ENCODE measurements around the gene LHFPL3.

Gene LHFPL3

DNA sequence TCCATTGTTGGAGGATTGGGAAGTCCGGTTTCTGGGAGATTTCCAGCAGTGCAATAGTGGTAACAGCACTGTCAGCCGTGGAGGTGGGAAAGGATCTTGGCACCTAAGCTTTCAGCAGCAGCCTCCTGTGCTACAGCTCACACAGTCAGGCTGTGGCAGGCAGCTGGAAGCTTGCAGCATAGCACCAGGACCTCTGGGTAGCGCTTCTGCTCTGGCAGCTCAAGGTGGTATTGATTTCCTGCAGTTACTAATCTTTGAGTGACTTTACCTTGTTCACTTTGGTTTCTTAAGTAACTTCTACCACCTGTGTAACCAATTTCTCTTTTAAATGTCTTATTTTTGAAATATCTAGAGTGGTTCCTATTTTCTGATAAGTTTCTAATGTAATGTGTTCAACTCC, 130.5 kb downstream of the LHFPL3 start:
- no peaks in the 10 kb centered on the region for H4K20me1 ChIP-seq
- no peaks in the 10 kb centered on the region for H3K9me3 ChIP-seq
- H3K9ac ChIP-seq = no peak overlapping the region
- no peaks in the 10 kb centered on the region for H3K36me3 ChIP-seq
- no peak overlapping the region for H3K4me3 ChIP-seq
- no peak for TF ChIP-seq Cebpa-rat (IDR thresholded peaks at IDR 0.05)
- H3K4me2 ChIP-seq = no peak overlapping the region
- no peak overlapping the region for H3K27ac ChIP-seq
- H3K27me3 ChIP-seq = no peaks in the 10 kb centered on the region
- no peaks in the 10 kb centered on the region for H3K4me1 ChIP-seq

DNA sequence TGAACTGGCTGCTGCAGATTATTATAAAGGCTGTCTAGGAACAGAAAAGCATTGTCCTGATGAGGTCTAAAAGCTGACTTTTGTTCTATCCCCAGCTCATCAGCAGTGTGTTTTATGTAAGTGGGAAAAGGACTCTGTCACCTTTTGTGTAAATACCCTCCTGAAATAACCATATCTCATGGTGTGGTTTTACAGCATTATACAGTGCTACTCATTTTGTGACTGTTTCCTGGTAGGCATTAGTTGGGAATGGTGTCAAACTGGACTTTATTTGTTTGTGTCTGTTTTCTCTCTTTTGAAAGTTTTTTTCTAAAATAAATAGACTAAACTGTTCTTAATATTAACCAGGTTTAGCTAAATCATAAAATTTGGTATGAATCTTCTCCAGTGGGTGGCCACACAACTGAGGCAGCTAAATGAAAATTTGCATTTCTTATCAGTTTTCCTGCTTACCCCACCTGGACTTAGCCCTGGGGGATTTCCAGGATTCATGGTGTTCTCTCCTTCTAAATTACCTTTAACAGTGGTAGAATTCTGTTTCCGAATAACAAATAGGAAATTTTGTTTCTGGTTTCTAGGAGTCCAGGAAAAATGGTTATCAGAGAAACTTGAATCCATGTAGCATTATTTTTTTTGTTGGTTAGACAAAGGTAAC, 140.9 kb downstream of the LHFPL3 start:
- no peaks in the 10 kb centered on the region for H4K20me1 ChIP-seq
- H3K4me2 ChIP-seq = no peak overlapping the region
- H3K27me3 ChIP-seq = no peaks in the 10 kb centered on the region
- no peaks in the 10 kb centered on the region for H3K4me1 ChIP-seq
- no peak overlapping the region for H3K4me3 ChIP-seq
- H3K9me3 ChIP-seq = peaks cover 6% of the 10 kb centered on the region
- no peak for TF ChIP-seq Cebpa-rat (IDR thresholded peaks at IDR 0.05)
- H3K36me3 ChIP-seq = no peaks in the 10 kb centered on the region
- no peak overlapping the region for H3K9ac ChIP-seq
- H3K27ac ChIP-seq = no peak overlapping the region

DNA sequence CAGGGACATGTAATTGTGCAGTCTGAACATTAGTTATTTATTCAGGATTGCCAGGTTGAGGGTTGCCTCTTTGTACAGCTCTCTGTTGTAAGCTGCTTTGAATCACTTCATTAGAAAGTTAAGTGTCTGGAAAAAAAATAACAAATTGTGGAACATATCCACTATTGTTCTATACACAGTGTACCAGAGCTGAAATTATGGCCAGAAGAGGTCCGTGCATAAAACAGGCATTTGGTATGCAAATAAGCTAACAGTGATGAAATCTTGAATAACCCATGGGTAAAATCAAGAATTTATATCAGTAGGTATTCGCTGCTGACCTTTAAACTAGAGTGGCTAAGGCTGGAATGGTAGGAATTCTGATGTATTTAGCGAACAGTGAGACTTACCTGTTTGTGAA, 152.1 kb downstream of the LHFPL3 start:
- Histone ChIP-seq H3K27me3 (no peaks in the 10 kb centered on the region), H3K4me2 (no peak overlapping the region), H3K9me3 (no peaks in the 10 kb centered on the region), H4K20me1 (no peaks in the 10 kb centered on the region), H3K27ac (no peak overlapping the region), H3K4me1 (no peaks in the 10 kb centered on the region), H3K36me3 (no peaks in the 10 kb centered on the region), H3K9ac (no peak overlapping the region), H3K4me3 (no peak overlapping the region)
- TF ChIP-seq Cebpa-rat (IDR thresholded peaks at IDR 0.05) = no peak

DNA sequence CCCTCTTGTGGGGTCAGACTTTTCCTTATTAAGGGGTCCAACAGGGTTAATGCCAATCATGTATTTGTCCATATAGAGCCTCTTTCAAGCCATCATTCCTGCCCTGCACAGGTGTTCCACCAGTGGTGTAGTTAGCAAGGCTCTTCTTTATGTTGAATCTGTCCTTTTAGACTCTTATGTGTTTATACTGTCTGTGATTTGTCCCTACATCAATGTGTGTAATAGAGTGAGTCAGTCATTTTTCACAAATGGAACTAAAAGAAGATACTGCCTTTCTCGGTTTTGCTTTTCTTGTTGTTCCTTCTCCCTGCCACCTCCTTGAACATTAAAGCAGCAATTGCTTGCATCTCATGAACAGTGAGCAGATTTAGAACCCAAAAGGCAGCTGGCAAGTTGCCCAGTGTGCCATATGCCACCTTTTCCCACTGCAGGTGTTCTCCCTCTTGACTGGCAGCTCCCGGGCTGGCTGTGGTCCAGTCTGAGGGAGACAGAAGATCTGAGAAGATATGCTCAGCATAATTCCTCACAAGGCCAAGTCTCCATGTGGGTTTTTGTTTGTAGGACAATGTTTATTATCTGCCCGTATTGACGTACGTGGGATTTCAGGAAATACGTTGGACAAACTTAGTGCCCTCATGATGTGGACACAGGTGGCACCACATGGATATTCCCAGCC, 154.1 kb downstream of the LHFPL3 start:
- TF ChIP-seq Cebpa-rat (IDR thresholded peaks at IDR 0.05) = no peak
- Histone ChIP-seq H3K36me3 (no peaks in the 10 kb centered on the region), H3K4me1 (no peaks in the 10 kb centered on the region), H3K9ac (no peak overlapping the region), H3K4me3 (no peak overlapping the region), H3K9me3 (no peaks in the 10 kb centered on the region), H3K4me2 (no peak overlapping the region), H3K27me3 (no peaks in the 10 kb centered on the region), H3K27ac (no peak overlapping the region), H4K20me1 (no peaks in the 10 kb centered on the region)

DNA sequence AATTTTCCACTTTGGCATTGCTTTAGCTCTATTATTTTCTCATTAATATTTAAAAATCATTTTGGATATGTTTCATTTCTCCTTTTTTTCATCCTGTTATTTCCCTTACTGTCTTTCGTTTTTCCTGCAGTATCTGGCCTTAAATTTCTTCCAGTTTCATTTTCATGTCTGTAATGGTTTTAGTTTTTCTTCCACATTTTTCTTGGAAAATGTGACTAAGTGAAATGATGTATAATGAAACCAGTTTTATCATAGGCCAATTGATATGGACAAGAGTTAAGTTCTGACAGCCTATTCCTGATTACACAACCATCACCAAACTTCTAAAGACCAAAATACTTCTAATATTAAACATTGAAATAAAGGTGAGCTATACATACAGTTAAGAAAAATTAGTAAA, 158.5 kb downstream of the LHFPL3 start:
- no peaks in the 10 kb centered on the region for H3K9me3 ChIP-seq
- no peaks in the 10 kb centered on the region for H3K36me3 ChIP-seq
- no peaks in the 10 kb centered on the region for H3K27me3 ChIP-seq
- no peaks in the 10 kb centered on the region for H3K4me1 ChIP-seq
- no peak overlapping the region for H3K9ac ChIP-seq
- no peak overlapping the region for H3K4me3 ChIP-seq
- no peak for TF ChIP-seq Cebpa-rat (IDR thresholded peaks at IDR 0.05)
- no peak overlapping the region for H3K4me2 ChIP-seq
- H4K20me1 ChIP-seq = no peaks in the 10 kb centered on the region
- no peak overlapping the region for H3K27ac ChIP-seq

DNA sequence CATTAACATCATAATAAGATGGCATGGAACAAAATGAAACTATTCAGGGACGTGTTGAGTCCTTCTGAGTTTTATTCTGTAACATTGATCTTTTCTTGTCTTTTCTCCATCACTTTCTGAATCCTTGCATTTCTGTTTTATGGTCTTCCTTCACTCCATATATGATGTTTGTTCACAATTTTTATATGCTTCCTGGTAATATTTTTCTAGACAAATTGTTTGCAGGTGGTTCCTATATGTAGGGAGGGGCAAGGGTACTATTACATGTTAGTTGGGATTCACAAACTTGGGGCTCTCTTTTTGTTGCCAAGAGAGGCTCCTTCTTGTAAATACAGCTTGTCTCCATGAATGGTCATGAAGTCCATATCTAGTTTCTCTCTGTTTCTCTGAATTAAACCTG, 159.2 kb downstream of the LHFPL3 start:
- no peaks in the 10 kb centered on the region for H3K9me3 ChIP-seq
- H3K36me3 ChIP-seq = no peaks in the 10 kb centered on the region
- no peaks in the 10 kb centered on the region for H4K20me1 ChIP-seq
- no peak overlapping the region for H3K4me2 ChIP-seq
- H3K27me3 ChIP-seq = no peaks in the 10 kb centered on the region
- TF ChIP-seq Cebpa-rat (IDR thresholded peaks at IDR 0.05) = no peak
- no peak overlapping the region for H3K27ac ChIP-seq
- H3K4me3 ChIP-seq = no peak overlapping the region
- no peak overlapping the region for H3K9ac ChIP-seq
- H3K4me1 ChIP-seq = no peaks in the 10 kb centered on the region

DNA sequence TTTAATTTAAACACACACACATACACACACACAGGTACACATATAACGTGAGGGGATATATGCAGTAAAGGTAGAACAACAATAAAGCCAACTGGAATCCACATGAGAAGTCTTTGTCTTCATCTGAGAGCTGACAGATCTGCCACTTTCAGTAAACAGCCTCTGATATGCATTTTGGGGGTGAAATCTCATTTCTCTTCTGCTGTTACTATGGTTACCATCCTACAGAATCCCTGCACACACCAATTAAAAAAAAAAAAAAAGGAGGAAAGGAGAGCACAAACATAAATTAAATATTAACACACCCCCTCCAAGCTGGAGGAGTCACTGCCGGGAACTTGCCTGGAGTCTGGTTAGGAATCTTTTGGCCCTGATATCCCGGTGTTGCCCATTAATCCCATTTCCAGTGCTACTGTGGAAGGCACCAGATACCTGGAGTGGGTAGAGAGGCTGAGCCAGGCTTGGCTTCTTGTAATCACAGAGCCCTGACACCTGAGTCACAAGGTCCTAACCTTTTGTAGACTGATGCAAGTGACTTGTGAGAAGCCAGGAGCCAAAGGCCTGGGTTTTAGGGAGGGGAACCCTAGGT, 169.1 kb downstream of the LHFPL3 start:
- no peak for TF ChIP-seq Cebpa-rat (IDR thresholded peaks at IDR 0.05)
- no peak overlapping the region for H3K27ac ChIP-seq

DNA sequence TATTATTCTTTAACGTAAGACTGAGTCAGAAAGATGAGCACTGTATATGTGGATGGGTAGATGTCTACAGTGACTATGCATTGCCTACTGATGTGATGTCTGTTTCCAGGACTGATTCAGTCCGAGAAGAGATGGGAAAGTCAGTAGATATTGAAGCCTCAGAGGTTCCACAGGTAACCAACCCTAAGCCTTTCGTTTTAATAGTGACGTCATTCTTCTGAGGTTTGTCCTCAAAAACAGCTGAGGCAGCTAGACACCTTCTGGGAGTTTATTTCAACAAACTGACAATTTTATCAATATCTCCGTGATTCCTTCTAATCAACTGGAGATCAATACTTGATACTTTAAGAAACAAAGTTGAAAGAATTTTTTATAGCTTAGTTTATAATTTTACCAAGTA, 171.6 kb downstream of the LHFPL3 start:
- Histone ChIP-seq H3K4me3 (no peak overlapping the region), H3K27me3 (no peaks in the 10 kb centered on the region), H3K4me1 (peaks cover 7% of the 10 kb centered on the region), H3K27ac (no peak overlapping the region), H3K9me3 (no peaks in the 10 kb centered on the region), H4K20me1 (no peaks in the 10 kb centered on the region), H3K4me2 (no peak overlapping the region), H3K36me3 (no peaks in the 10 kb centered on the region), H3K9ac (no peak overlapping the region)
- no peak for TF ChIP-seq Cebpa-rat (IDR thresholded peaks at IDR 0.05)

More for the DNA sequence above, 169.1 kb downstream of the LHFPL3 start:
- no peaks in the 10 kb centered on the region for H3K9me3 ChIP-seq
- peaks cover 7% of the 10 kb centered on the region for H3K4me1 ChIP-seq
- H3K4me3 ChIP-seq = no peak overlapping the region
- H3K27me3 ChIP-seq = no peaks in the 10 kb centered on the region
- H3K4me2 ChIP-seq = no peak overlapping the region
- H3K9ac ChIP-seq = no peak overlapping the region
- no peaks in the 10 kb centered on the region for H3K36me3 ChIP-seq
- H4K20me1 ChIP-seq = no peaks in the 10 kb centered on the region

DNA sequence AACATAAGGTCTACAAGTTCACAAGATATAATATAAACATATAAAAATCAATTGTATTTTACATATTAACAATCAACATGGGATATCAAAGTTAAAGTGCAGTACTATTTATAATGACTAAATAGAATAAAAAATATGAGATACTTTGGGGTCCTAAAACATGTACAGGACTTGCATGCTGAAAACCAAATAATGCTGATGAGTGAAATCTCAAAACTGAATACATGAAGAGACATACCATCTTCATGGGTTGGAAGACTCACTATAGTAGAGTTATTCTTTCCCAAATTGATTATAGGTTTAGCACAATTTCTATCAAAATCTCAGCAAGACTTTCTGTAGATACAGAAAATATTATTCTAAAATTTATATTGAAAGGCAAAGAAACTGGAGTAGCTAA, 181.5 kb downstream of the LHFPL3 start:
- no peaks in the 10 kb centered on the region for H3K27me3 ChIP-seq
- no peak overlapping the region for H3K4me3 ChIP-seq
- TF ChIP-seq Cebpa-rat (IDR thresholded peaks at IDR 0.05) = no peak
- no peaks in the 10 kb centered on the region for H3K36me3 ChIP-seq
- no peak overlapping the region for H3K4me2 ChIP-seq
- H3K4me1 ChIP-seq = no peaks in the 10 kb centered on the region
- H3K9ac ChIP-seq = no peak overlapping the region
- H3K9me3 ChIP-seq = no peaks in the 10 kb centered on the region
- no peaks in the 10 kb centered on the region for H4K20me1 ChIP-seq
- no peak overlapping the region for H3K27ac ChIP-seq

DNA sequence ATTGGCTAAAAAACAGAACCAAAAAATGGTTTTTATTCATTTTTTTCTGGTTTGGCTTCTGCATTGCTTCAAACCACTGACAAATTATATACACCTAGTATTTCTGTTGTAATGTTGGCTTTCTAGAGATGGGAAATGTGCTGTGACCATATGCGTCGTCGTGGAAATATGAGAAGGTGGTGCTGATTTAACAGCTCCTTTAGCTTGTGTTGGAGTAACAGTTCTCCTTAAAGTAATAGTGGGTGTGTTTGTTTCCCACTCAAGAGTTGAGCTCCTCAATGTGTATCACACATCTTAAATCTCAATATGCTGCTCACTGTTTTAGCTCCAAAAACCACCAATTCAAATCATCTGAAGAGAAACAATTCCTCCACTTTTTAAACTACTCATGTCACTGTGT, 196.4 kb downstream of the LHFPL3 start:
- Histone ChIP-seq H3K9ac (no peak overlapping the region), H3K27me3 (no peaks in the 10 kb centered on the region), H3K4me3 (no peak overlapping the region), H4K20me1 (no peaks in the 10 kb centered on the region), H3K9me3 (no peaks in the 10 kb centered on the region), H3K36me3 (no peaks in the 10 kb centered on the region), H3K27ac (no peak overlapping the region), H3K4me1 (no peaks in the 10 kb centered on the region), H3K4me2 (no peak overlapping the region)
- TF ChIP-seq Cebpa-rat (IDR thresholded peaks at IDR 0.05) = no peak

All from BLaER1 (cell line).